ENCODE measurements around the gene RPS6KA3.

DNA sequence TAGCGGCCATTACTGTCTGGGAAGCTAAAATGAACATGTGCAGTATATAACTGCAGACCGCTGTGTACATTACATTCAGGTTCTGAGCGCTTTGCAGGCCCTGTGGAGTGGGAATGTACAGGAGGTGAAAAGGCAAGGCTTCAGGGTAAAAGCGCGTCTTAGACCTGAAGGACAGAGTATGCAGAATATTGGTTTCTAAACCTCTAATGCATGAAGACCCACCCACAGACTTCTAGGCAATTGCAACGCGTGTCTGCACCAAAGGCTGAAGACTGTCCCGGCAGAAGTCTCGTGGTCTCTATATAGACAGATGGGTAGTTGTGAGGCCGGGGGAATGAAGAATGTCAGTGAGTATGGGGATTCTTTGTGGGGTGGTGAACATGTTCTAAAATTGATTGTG lies 155.4 kb downstream of the RPS6KA3 start:
- TF ChIP-seq ZBTB7A (IDR thresholded peaks at IDR 0.05; ENCODE audit: low read depth), result no peak
- TF ChIP-seq TAF1 (IDR thresholded peaks at IDR 0.05; ENCODE audit: low read depth), result no peak
- TF ChIP-seq TEAD4 (IDR thresholded peaks at IDR 0.05), result no peak
